Left renal pelvis (tissue), 4 donors: ENCODE data around the gene NDUFS7. TPM values are rescaled to one million over a fixed set of nuclear protein-coding genes. Genes with fewer than 3 reads are reported as not detected.
"Not testable (repeated sequence)": the region's sequence is repeated elsewhere in the genome, so short reads cannot be mapped to it uniquely, and the experiment has no call there.

ENCODE experiments used
- DNase-seq, 4 donors: peaks; one replicate each; pipeline ENCODE4 v3.0.0-alpha.2; 2013; ENCODE audit warnings: low read depth in 4 of 4, low spot score in 3 of 4
- polyA plus RNA-seq, 4 donors: library from polyadenylated mRNA; unstranded; fragments of 120-200 nt; gene quantifications; one replicate each; pipeline ENCODE4 v1.2.1, GENCODE V29; 2013; ENCODE audit not compliant: insufficient read length in 4 of 4

The NDUFS7 gene
- polyA plus RNA-seq, 4 donors = 32.0 to 90.9 (median 46.4) TPM

- DNase-seq = no peak
Observed at GRCh38 chr19:1428738-1429391, 45.2 kb downstream of the NDUFS7 start.

- DNase-seq = no peak
Observed at GRCh38 chr19:1429750-1430149, 46.0 kb downstream of the NDUFS7 start.

GRCh38 chr19:1430246-1430645, 46.5 kb downstream of the NDUFS7 start:
- no peak for DNase-seq

- no peak for DNase-seq
Observed at GRCh38 chr19:1431759-1432506, 48.2 kb downstream of the NDUFS7 start.

GRCh38 chr19:1432507-1432887, 48.8 kb downstream of the NDUFS7 start:
- no peak for DNase-seq

GRCh38 chr19:1433119-1434039, 49.7 kb downstream of the NDUFS7 start:
- no peak for DNase-seq

GRCh38 chr19:1434040-1434366, 50.3 kb downstream of the NDUFS7 start:
- no peak for DNase-seq

GRCh38 chr19:1434577-1435060, 50.9 kb downstream of the NDUFS7 start:
- DNase-seq = no peak

- DNase-seq = no peak
Observed at GRCh38 chr19:1435378-1435989, 51.8 kb downstream of the NDUFS7 start.

- DNase-seq = no peak
Observed at GRCh38 chr19:1437609-1438008, 53.9 kb downstream of the NDUFS7 start.

- DNase-seq = peak; percentile 88 to 92 (median 90)
Observed at GRCh38 chr19:1438035-1438932, 54.6 kb downstream of the NDUFS7 start, which contains the start of gene RPS15. TSS of gene RPS15 (plus strand) at chr19:1438396. CDS start at chr19:1438426, 30 bp downstream.

- no peak for DNase-seq
Observed at GRCh38 chr19:1438933-1439354, 55.2 kb downstream of the NDUFS7 start.

GRCh38 chr19:1439525-1440417, 56.1 kb downstream of the NDUFS7 start:
- not testable (repeated sequence) for DNase-seq

GRCh38 chr19:1440418-1440801, 56.7 kb downstream of the NDUFS7 start:
- no peak for DNase-seq

- no peak for DNase-seq
Observed at GRCh38 chr19:1441022-1441426, 57.3 kb downstream of the NDUFS7 start.

GRCh38 chr19:1441677-1442438, 58.2 kb downstream of the NDUFS7 start:
- DNase-seq = no peak
